ENCODE data around the gene TBC1D3C. TPM values are rescaled to one million over a fixed set of nuclear protein-coding genes. Genes with fewer than 3 reads are reported as not detected.
"Not testable (repeated sequence)": the region's sequence is repeated elsewhere in the genome, so short reads cannot be mapped to it uniquely, and the experiment has no call there.

The TBC1D3C gene
- not detected in 2 replicates for total RNA-seq

GRCh38 chr17:38068534-38068933 is at the start of gene TBC1D3C:
TBC1D3C (minus strand) TSS chr17:38068634; CDS start chr17:38067066, 1,568 bp downstream.
- H3K27me3 Mint-ChIP-seq; H3K36me3 Mint-ChIP-seq (ENCODE audit: low read depth); intact Hi-C loops (cut with micrococcal nuclease); H3K9me3 Mint-ChIP-seq; H3K4me1 Mint-ChIP-seq; H3K4me3 Mint-ChIP-seq; DNase-seq; H3K27ac Mint-ChIP-seq: not testable (repeated sequence)

- H3K9me3 Mint-ChIP-seq; H3K4me3 Mint-ChIP-seq; intact Hi-C loops (cut with micrococcal nuclease); H3K27ac Mint-ChIP-seq; H3K27me3 Mint-ChIP-seq; DNase-seq; H3K36me3 Mint-ChIP-seq (ENCODE audit: low read depth); H3K4me1 Mint-ChIP-seq: not testable (repeated sequence)
Measured at GRCh38 chr17:38099262-38099661, 30.8 kb upstream of the TBC1D3C start.

DNA sequence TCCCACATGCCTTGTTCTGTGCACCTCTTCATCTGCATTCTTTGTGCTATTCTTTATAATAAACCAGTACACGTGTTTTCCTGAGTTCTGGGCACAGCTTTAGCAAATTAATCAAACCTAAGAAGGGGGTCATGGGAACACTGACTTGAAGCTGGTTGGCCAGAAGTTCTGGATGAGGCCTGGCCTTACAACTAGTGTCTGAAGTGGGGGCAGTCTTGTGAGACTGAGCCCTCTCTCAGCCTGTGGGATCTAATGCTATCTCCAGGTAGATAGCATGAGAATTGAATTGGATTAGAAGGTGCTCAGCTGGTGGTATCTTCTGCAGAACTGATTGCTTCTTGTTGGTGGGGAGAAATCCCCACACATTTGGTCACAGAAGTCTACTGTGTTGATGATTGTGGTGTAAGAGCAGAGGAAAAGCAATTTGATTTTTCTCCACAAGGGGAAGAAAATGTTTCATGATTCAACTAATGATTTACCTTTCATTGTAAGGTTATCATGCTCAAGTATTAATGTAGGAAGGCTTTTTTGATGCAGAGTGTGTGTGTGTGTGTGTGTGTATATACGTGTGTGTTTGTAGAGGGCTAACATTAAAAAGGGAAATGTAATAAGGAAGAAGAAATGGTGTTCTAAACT is 25.7 kb upstream of the TBC1D3C start:
- not testable (repeated sequence) for H3K27me3 Mint-ChIP-seq; H3K27ac Mint-ChIP-seq; H3K36me3 Mint-ChIP-seq (ENCODE audit: low read depth)

GRCh38 chr17:38088120-38088519 is 19.7 kb upstream of the TBC1D3C start:
- H3K9me3 Mint-ChIP-seq; intact Hi-C loops (cut with micrococcal nuclease); H3K27ac Mint-ChIP-seq; H3K36me3 Mint-ChIP-seq (ENCODE audit: low read depth); H3K4me1 Mint-ChIP-seq; H3K27me3 Mint-ChIP-seq; H3K4me3 Mint-ChIP-seq: not testable (repeated sequence)
- peak; percentile 15 for DNase-seq

More for the DNA sequence above, 25.7 kb upstream of the TBC1D3C start:
- intact Hi-C loops (cut with micrococcal nuclease); DNase-seq; H3K4me1 Mint-ChIP-seq; H3K4me3 Mint-ChIP-seq; H3K9me3 Mint-ChIP-seq: not testable (repeated sequence)

DNA sequence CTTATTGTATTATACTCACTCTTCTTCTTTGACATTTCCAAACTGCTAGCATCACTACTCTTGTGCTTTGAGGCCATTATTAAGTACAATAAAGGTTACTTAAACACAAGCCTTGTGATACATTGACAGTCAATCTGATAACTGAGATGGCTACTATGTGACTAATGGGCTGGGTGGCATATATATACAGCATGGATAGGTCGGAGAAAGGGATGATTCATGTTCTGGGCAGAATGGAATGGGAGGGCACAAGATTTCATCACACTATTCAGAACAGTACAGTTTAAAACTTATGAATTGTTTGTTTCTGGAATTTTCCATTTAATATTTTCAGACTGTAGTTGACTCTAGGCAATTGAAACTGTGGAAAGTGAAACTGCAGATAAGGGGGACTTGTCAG is 18.9 kb upstream of the TBC1D3C start:
- H3K9me3 Mint-ChIP-seq; H3K4me3 Mint-ChIP-seq; H3K4me1 Mint-ChIP-seq; DNase-seq; H3K27ac Mint-ChIP-seq; intact Hi-C loops (cut with micrococcal nuclease); H3K36me3 Mint-ChIP-seq (ENCODE audit: low read depth); H3K27me3 Mint-ChIP-seq: not testable (repeated sequence)

Other genes starting within 250 kb of the TBC1D3C start
- gene TBC1D3K, start 144.2 kb downstream of the TBC1D3C start, total RNA-seq: not detected in 2 replicates
- 16.8 and 17.6 TPM in 2 replicates for gene TBC1D3L, start 79.6 kb downstream of the TBC1D3C start, total RNA-seq
- 1.4 TPM in 1 of 2 replicates, not detected in the other for gene TBC1D3D, start 64.7 kb downstream of the TBC1D3C start, total RNA-seq
- gene TBC1D3E, start 59.3 kb upstream of the TBC1D3C start, total RNA-seq: not detected in 2 replicates
- gene TBC1D3, start 123.9 kb upstream of the TBC1D3C start, total RNA-seq: not detected in 2 replicates
- gene MRPL45, start 228.5 kb upstream of the TBC1D3C start, total RNA-seq: 42.9 and 45.5 TPM in 2 replicates